ENCODE data around the gene DNM3.

DNM3 gene

GRCh38 chr1:171983584-171983983 is 142.3 kb downstream of the DNM3 start:
- H3K9me3 Mint-ChIP-seq = no peaks in the 10 kb centered on the region
- DNase-seq (ENCODE audit: low spot score in 2 of 2) = no peak
- H3K4me1 Mint-ChIP-seq = no peaks in the 10 kb centered on the region
- no peak for ATAC-seq (replicated peaks; ENCODE audit: extremely low read depth, poor library complexity, severe bottlenecking)
- no peak overlapping the region for H3K27ac Mint-ChIP-seq (ENCODE audit: low read depth)
- H3K4me3 Mint-ChIP-seq = no peak overlapping the region
- H3K27me3 Mint-ChIP-seq = peaks cover 10% of the 10 kb centered on the region
- no peaks in the 10 kb centered on the region for H3K36me3 Mint-ChIP-seq (ENCODE audit: insufficient read depth)

- Mint-ChIP-seq H3K27me3 (peaks cover 10% of the 10 kb centered on the region), H3K4me1 (no peaks in the 10 kb centered on the region), H3K4me3 (no peak overlapping the region), H3K36me3 (ENCODE audit: insufficient read depth) (no peaks in the 10 kb centered on the region), H3K27ac (ENCODE audit: low read depth) (no peak overlapping the region), H3K9me3 (no peaks in the 10 kb centered on the region)
- no peak for DNase-seq (ENCODE audit: low spot score in 2 of 2)
- no peak for ATAC-seq (replicated peaks; ENCODE audit: extremely low read depth, poor library complexity, severe bottlenecking)
Measured at GRCh38 chr1:171984262-171984661, 143.0 kb downstream of the DNM3 start.

GRCh38 chr1:171984850-171985485 is 143.7 kb downstream of the DNM3 start:
- ATAC-seq (replicated peaks; ENCODE audit: extremely low read depth, poor library complexity, severe bottlenecking) (no peak), DNase-seq (ENCODE audit: low spot score in 2 of 2) (no peak)
- H3K4me1 Mint-ChIP-seq = no peaks in the 10 kb centered on the region
- H3K27ac Mint-ChIP-seq (ENCODE audit: low read depth) = no peak overlapping the region
- peaks cover 10% of the 10 kb centered on the region for H3K27me3 Mint-ChIP-seq
- no peaks in the 10 kb centered on the region for H3K9me3 Mint-ChIP-seq
- H3K4me3 Mint-ChIP-seq = no peak overlapping the region
- H3K36me3 Mint-ChIP-seq (ENCODE audit: insufficient read depth) = no peaks in the 10 kb centered on the region

GRCh38 chr1:171985639-171986038 is 144.3 kb downstream of the DNM3 start:
- Mint-ChIP-seq H3K27ac (ENCODE audit: low read depth) (no peak overlapping the region), H3K4me3 (no peak overlapping the region), H3K36me3 (ENCODE audit: insufficient read depth) (no peaks in the 10 kb centered on the region), H3K9me3 (no peaks in the 10 kb centered on the region), H3K27me3 (peaks cover 10% of the 10 kb centered on the region), H3K4me1 (no peaks in the 10 kb centered on the region)
- no peak for ATAC-seq (replicated peaks; ENCODE audit: extremely low read depth, poor library complexity, severe bottlenecking)
- DNase-seq (ENCODE audit: low spot score in 2 of 2) = no peak

- no peak overlapping the region for H3K4me3 Mint-ChIP-seq
- DNase-seq (ENCODE audit: low spot score in 2 of 2) = no peak
- peaks cover 1% of the 10 kb centered on the region for H3K36me3 Mint-ChIP-seq (ENCODE audit: insufficient read depth)
- no peaks in the 10 kb centered on the region for H3K9me3 Mint-ChIP-seq
- peaks cover 10% of the 10 kb centered on the region for H3K27me3 Mint-ChIP-seq
- H3K27ac Mint-ChIP-seq (ENCODE audit: low read depth) = no peak overlapping the region
- no peaks in the 10 kb centered on the region for H3K4me1 Mint-ChIP-seq
- ATAC-seq (replicated peaks; ENCODE audit: extremely low read depth, poor library complexity, severe bottlenecking) = no peak
Measured at GRCh38 chr1:171988243-171988885, 147.1 kb downstream of the DNM3 start.

- Mint-ChIP-seq H3K27ac (ENCODE audit: low read depth) (no peak overlapping the region), H3K4me1 (no peaks in the 10 kb centered on the region), H3K9me3 (no peaks in the 10 kb centered on the region), H3K4me3 (no peak overlapping the region), H3K27me3 (no peaks in the 10 kb centered on the region), H3K36me3 (ENCODE audit: insufficient read depth) (peaks cover 1% of the 10 kb centered on the region)
- ATAC-seq (replicated peaks; ENCODE audit: extremely low read depth, poor library complexity, severe bottlenecking) = no peak
- DNase-seq (ENCODE audit: low spot score in 2 of 2) = no peak
Measured at GRCh38 chr1:171990371-171990770, 149.1 kb downstream of the DNM3 start.

- peaks cover 1% of the 10 kb centered on the region for H3K36me3 Mint-ChIP-seq (ENCODE audit: insufficient read depth)
- ATAC-seq (replicated peaks; ENCODE audit: extremely low read depth, poor library complexity, severe bottlenecking) = no peak
- no peak for DNase-seq (ENCODE audit: low spot score in 2 of 2)
- no peak overlapping the region for H3K4me3 Mint-ChIP-seq
- no peaks in the 10 kb centered on the region for H3K27me3 Mint-ChIP-seq
- H3K9me3 Mint-ChIP-seq = no peaks in the 10 kb centered on the region
- H3K4me1 Mint-ChIP-seq = no peaks in the 10 kb centered on the region
- H3K27ac Mint-ChIP-seq (ENCODE audit: low read depth) = no peak overlapping the region
Measured at GRCh38 chr1:171994293-171994692, 153.0 kb downstream of the DNM3 start.

- Mint-ChIP-seq H3K36me3 (ENCODE audit: insufficient read depth) (peaks cover 1% of the 10 kb centered on the region), H3K27ac (ENCODE audit: low read depth) (no peak overlapping the region), H3K9me3 (no peaks in the 10 kb centered on the region)
Measured at GRCh38 chr1:171995573-171995972, 154.3 kb downstream of the DNM3 start.

GRCh38 chr1:171997936-171998335 is 156.6 kb downstream of the DNM3 start:
- DNase-seq (ENCODE audit: low spot score in 2 of 2) (no peak), ATAC-seq (replicated peaks; ENCODE audit: extremely low read depth, poor library complexity, severe bottlenecking) (no peak)
- peaks cover 1% of the 10 kb centered on the region for H3K36me3 Mint-ChIP-seq (ENCODE audit: insufficient read depth)

More at GRCh38 chr1:171995573-171995972, 154.3 kb downstream of the DNM3 start:
- no peak for ATAC-seq (replicated peaks; ENCODE audit: extremely low read depth, poor library complexity, severe bottlenecking)
- Mint-ChIP-seq H3K27me3 (no peaks in the 10 kb centered on the region), H3K4me3 (no peak overlapping the region), H3K4me1 (no peaks in the 10 kb centered on the region)
- DNase-seq (ENCODE audit: low spot score in 2 of 2) = no peak

GRCh38 chr1:171998711-171999110 is 157.4 kb downstream of the DNM3 start:
- Mint-ChIP-seq H3K36me3 (ENCODE audit: insufficient read depth) (no peaks in the 10 kb centered on the region), H3K4me1 (peaks cover under 1% of the 10 kb centered on the region), H3K9me3 (no peaks in the 10 kb centered on the region), H3K27ac (ENCODE audit: low read depth) (no peak overlapping the region), H3K4me3 (no peak overlapping the region), H3K27me3 (no peaks in the 10 kb centered on the region)
- ATAC-seq (replicated peaks; ENCODE audit: extremely low read depth, poor library complexity, severe bottlenecking) = no peak
- DNase-seq (ENCODE audit: low spot score in 2 of 2) = no peak

More at GRCh38 chr1:171997936-171998335, 156.6 kb downstream of the DNM3 start:
- H3K27ac Mint-ChIP-seq (ENCODE audit: low read depth) = no peak overlapping the region
- H3K4me1 Mint-ChIP-seq = no peaks in the 10 kb centered on the region
- no peak overlapping the region for H3K4me3 Mint-ChIP-seq
- H3K9me3 Mint-ChIP-seq = no peaks in the 10 kb centered on the region
- H3K27me3 Mint-ChIP-seq = no peaks in the 10 kb centered on the region

- H3K27ac Mint-ChIP-seq (ENCODE audit: low read depth) = no peak overlapping the region
- DNase-seq (ENCODE audit: low spot score in 2 of 2) = no peak
- no peaks in the 10 kb centered on the region for H3K27me3 Mint-ChIP-seq
- H3K36me3 Mint-ChIP-seq (ENCODE audit: insufficient read depth) = no peaks in the 10 kb centered on the region
- no peak overlapping the region for H3K4me3 Mint-ChIP-seq
- no peak for ATAC-seq (replicated peaks; ENCODE audit: extremely low read depth, poor library complexity, severe bottlenecking)
- H3K9me3 Mint-ChIP-seq = no peaks in the 10 kb centered on the region
- peaks cover 6% of the 10 kb centered on the region for H3K4me1 Mint-ChIP-seq
Measured at GRCh38 chr1:171999756-172000155, 158.5 kb downstream of the DNM3 start.

GRCh38 chr1:172001288-172001687 is 160.0 kb downstream of the DNM3 start:
- no peaks in the 10 kb centered on the region for H3K36me3 Mint-ChIP-seq (ENCODE audit: insufficient read depth)
- no peaks in the 10 kb centered on the region for H3K27me3 Mint-ChIP-seq
- no peaks in the 10 kb centered on the region for H3K9me3 Mint-ChIP-seq
- DNase-seq (ENCODE audit: low spot score in 2 of 2) (no peak), ATAC-seq (replicated peaks; ENCODE audit: extremely low read depth, poor library complexity, severe bottlenecking) (no peak)
- peaks cover 6% of the 10 kb centered on the region for H3K4me1 Mint-ChIP-seq
- H3K4me3 Mint-ChIP-seq = no peak overlapping the region
- no peak overlapping the region for H3K27ac Mint-ChIP-seq (ENCODE audit: low read depth)

GRCh38 chr1:172002725-172003345 is 161.5 kb downstream of the DNM3 start:
- Mint-ChIP-seq H3K4me1 (peaks cover 6% of the 10 kb centered on the region), H3K27ac (ENCODE audit: low read depth) (no peak overlapping the region), H3K9me3 (no peaks in the 10 kb centered on the region), H3K4me3 (no peak overlapping the region), H3K27me3 (no peaks in the 10 kb centered on the region), H3K36me3 (ENCODE audit: insufficient read depth) (no peaks in the 10 kb centered on the region)
- no peak for DNase-seq (ENCODE audit: low spot score in 2 of 2)
- ATAC-seq (replicated peaks; ENCODE audit: extremely low read depth, poor library complexity, severe bottlenecking) = peak; percentile 28

Measured in central memory CD8-positive, alpha-beta T cell (primary cell).